Mesendoderm (in vitro differentiated cells): Measurements from ENCODE around the gene GABRD.

Experiments
- DNase-seq: peaks from one replicate; pipeline ENCODE4 v3.0.0; 2013
- H2AK5ac ChIP-seq: 2 replicates; pipeline ENCODE4 v1.6.1; 2013; ENCODE audit warnings: low read length, inconsistent platforms
- H2BK120ac ChIP-seq: 2 replicates; pipeline ENCODE4 v1.6.1; 2013; ENCODE audit warnings: low read depth, mild to moderate bottlenecking, low read length, moderate library complexity, mixed read lengths
- H2BK15ac ChIP-seq: replicated peaks from 2 replicates; pipeline ENCODE4 v1.6.1; 2013; ENCODE audit warnings: low read depth, mild to moderate bottlenecking, moderate library complexity
- H2BK5ac ChIP-seq: 2 replicates; pipeline ENCODE4 v1.6.1; 2013; ENCODE audit warnings: low read length, inconsistent platforms
- H3K18ac ChIP-seq: 2 replicates; pipeline ENCODE4 v1.6.1; 2013; ENCODE audit warnings: mild to moderate bottlenecking, low read length, mixed read lengths
- H3K23ac ChIP-seq: one replicate; pipeline ENCODE4 v1.6.1; 2013; ENCODE audit warnings: low read length
- H3K27ac ChIP-seq: 2 replicates; pipeline ENCODE4 v1.5.1; 2013; ENCODE audit warnings: low read depth, mild to moderate bottlenecking, inconsistent platforms, low read length, moderate library complexity
- H3K27me3 ChIP-seq: 2 replicates; pipeline ENCODE4 v1.6.1; 2013; ENCODE audit warnings: low read length, control low read depth, mild to moderate bottlenecking, inconsistent platforms; ENCODE audit not compliant: insufficient read depth, poor library complexity
- H3K36me3 ChIP-seq: 2 replicates; pipeline ENCODE4 v1.6.1; 2013; ENCODE audit warnings: low read length, inconsistent platforms; ENCODE audit not compliant: control insufficient read depth, insufficient read depth
- H3K4ac ChIP-seq: one replicate; pipeline ENCODE4 v1.6.1; 2013; ENCODE audit warnings: low read depth, mild to moderate bottlenecking, low read length, moderate library complexity
- H3K4me1 ChIP-seq: 2 replicates; pipeline ENCODE4 v1.6.1; 2013; ENCODE audit warnings: low read depth, low read length, inconsistent platforms; ENCODE audit not compliant: control insufficient read depth
- H3K4me2 ChIP-seq: 2 replicates; pipeline ENCODE4 v1.6.1; 2013; ENCODE audit warnings: low read length
- H3K4me3 ChIP-seq: 2 replicates; pipeline ENCODE4 v1.5.1; 2013; ENCODE audit warnings: mild to moderate bottlenecking, low read length
- H3K56ac ChIP-seq: one replicate; pipeline ENCODE4 v1.6.1; 2013; ENCODE audit warnings: low read length
- H3K79me1 ChIP-seq: 2 replicates; pipeline ENCODE4 v1.6.1; 2013; ENCODE audit warnings: low read length, inconsistent platforms
- H3K79me2 ChIP-seq: 2 replicates; pipeline ENCODE4 v1.6.1; 2013; ENCODE audit warnings: mild to moderate bottlenecking, low read length; ENCODE audit not compliant: control insufficient read depth, insufficient read depth
- H3K9ac ChIP-seq: 2 replicates; pipeline ENCODE4 v1.6.1; 2013; ENCODE audit warnings: low read length, inconsistent platforms
- H4K5ac ChIP-seq: one replicate; pipeline ENCODE4 v1.6.1; 2013; ENCODE audit warnings: low read length
- H4K8ac ChIP-seq: one replicate; pipeline ENCODE4 v1.6.1; 2013; ENCODE audit warnings: low read depth, mild to moderate bottlenecking, control low read depth, low read length, moderate library complexity
- WGBS: extraction: QIAGEN DNeasy Blood & Tissue Kit; methylation state at CpG from one replicate; pipeline ENCODE4 v1.1.7; 2013; ENCODE audit warnings: low lambda C conversion rate, missing lambda C conversion rate; ENCODE audit not compliant: insufficient coverage; ENCODE audit errors: extremely low coverage; 5-methylcytosine and 5-hydroxymethylcytosine counted together

GABRD gene

GRCh38 chr1:1972976-1973715 is 46.0 kb upstream of the GABRD start:
- H4K5ac ChIP-seq: no peak overlapping the region
- H3K79me2 ChIP-seq: no peaks in the 10 kb centered on the region
- no CpG with 5 or more reads among the region's 22 CpGs for WGBS

GRCh38 chr1:1973716-1974642 is 45.2 kb upstream of the GABRD start:
- Histone ChIP-seq H3K79me1 (no peaks in the 10 kb centered on the region), H3K27ac (no peak overlapping the region), H4K5ac (no peak overlapping the region), H3K79me2 (no peaks in the 10 kb centered on the region), H3K18ac (no peak overlapping the region), H4K8ac (no peak overlapping the region), H3K23ac (no peak overlapping the region), H2BK15ac (no peak overlapping the region), H3K4me3 (no peak overlapping the region), H3K4me2 (no peak overlapping the region), H2BK120ac (no peak overlapping the region), H3K4me1 (no peaks in the 10 kb centered on the region), H3K4ac (no peak overlapping the region), H3K36me3 (no peaks in the 10 kb centered on the region), H3K56ac (no peak overlapping the region), H3K9ac (no peak overlapping the region), H2AK5ac (no peak overlapping the region), H3K27me3 (no peaks in the 10 kb centered on the region), H2BK5ac (no peak overlapping the region)
- WGBS: no CpG with 5 or more reads among the region's 34 CpGs
- DNase-seq: no peak

More at GRCh38 chr1:1972976-1973715, 46.0 kb upstream of the GABRD start:
- no peak overlapping the region for H2BK15ac ChIP-seq
- no peak overlapping the region for H3K4me2 ChIP-seq
- no peak overlapping the region for H3K18ac ChIP-seq
- H3K9ac ChIP-seq: no peak overlapping the region
- no peak overlapping the region for H3K4ac ChIP-seq
- H3K56ac ChIP-seq: no peak overlapping the region
- no peak overlapping the region for H2BK5ac ChIP-seq
- no peaks in the 10 kb centered on the region for H3K4me1 ChIP-seq
- H3K27me3 ChIP-seq: no peaks in the 10 kb centered on the region
- H4K8ac ChIP-seq: no peak overlapping the region
- no peak overlapping the region for H2BK120ac ChIP-seq
- no peaks in the 10 kb centered on the region for H3K36me3 ChIP-seq
- no peaks in the 10 kb centered on the region for H3K79me1 ChIP-seq
- no peak overlapping the region for H3K23ac ChIP-seq
- DNase-seq: no peak
- no peak overlapping the region for H2AK5ac ChIP-seq
- H3K27ac ChIP-seq: no peak overlapping the region
- H3K4me3 ChIP-seq: no peak overlapping the region

DNA sequence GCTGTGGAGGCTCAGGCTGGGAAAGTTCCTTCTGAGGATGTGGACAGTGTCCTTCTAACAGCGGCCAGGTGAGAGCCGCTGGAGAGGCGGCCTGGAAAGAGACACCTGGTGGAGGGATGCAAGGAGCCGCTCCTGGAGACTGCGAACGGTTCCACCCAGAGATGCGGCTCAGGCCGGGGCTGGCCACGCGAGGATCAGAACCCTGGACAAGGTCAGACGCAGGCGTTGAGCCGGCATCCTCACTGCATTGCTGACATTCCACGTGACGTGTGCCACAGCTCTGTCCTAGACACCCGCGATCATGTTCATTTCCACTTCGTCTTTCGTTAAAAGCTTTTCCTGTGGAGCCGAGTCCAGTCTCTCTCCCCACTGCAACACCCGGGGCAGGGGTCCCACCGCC is 44.3 kb upstream of the GABRD start:
- Histone ChIP-seq H2AK5ac (no peak overlapping the region), H4K8ac (no peak overlapping the region), H3K4me2 (no peak overlapping the region), H3K27me3 (no peaks in the 10 kb centered on the region), H3K79me1 (no peaks in the 10 kb centered on the region), H2BK120ac (no peak overlapping the region), H3K23ac (no peak overlapping the region), H3K36me3 (no peaks in the 10 kb centered on the region), H3K79me2 (no peaks in the 10 kb centered on the region), H3K9ac (no peak overlapping the region), H2BK15ac (no peak overlapping the region), H3K18ac (no peak overlapping the region), H4K5ac (no peak overlapping the region), H3K56ac (no peak overlapping the region), H3K4ac (no peak overlapping the region), H3K27ac (no peak overlapping the region), H2BK5ac (no peak overlapping the region), H3K4me1 (no peaks in the 10 kb centered on the region), H3K4me3 (no peak overlapping the region)
- WGBS: no CpG with 5 or more reads among the region's 22 CpGs
- DNase-seq: peak; percentile 34

DNA sequence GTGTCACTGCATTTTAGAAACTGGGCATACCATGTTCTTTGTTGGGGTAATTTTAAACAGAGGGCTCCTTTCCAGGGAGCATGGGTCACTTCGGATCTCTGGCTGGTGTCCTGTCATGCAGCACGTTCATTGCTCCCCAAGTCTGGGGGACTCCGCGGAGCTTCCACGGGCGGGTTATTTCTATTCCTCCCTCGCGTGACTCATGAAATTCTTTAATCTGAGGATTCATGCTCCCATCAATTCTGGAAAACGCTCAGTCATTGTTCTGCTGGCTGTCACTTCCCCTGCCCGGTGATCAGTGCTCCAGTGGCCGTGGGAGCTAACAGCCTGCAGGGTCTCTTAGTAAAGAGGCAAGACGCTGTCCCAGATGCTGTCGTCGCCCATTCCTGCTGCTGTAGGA is 43.6 kb upstream of the GABRD start:
- H4K5ac ChIP-seq: no peak overlapping the region
- H3K4me1 ChIP-seq: no peaks in the 10 kb centered on the region
- H3K4me3 ChIP-seq: no peak overlapping the region
- H3K79me2 ChIP-seq: no peaks in the 10 kb centered on the region
- no peak overlapping the region for H3K4ac ChIP-seq
- H3K27ac ChIP-seq: no peak overlapping the region
- H2BK5ac ChIP-seq: no peak overlapping the region
- H4K8ac ChIP-seq: no peak overlapping the region
- H2BK15ac ChIP-seq: no peak overlapping the region
- H3K27me3 ChIP-seq: no peaks in the 10 kb centered on the region
- H3K36me3 ChIP-seq: no peaks in the 10 kb centered on the region
- no peak overlapping the region for H3K23ac ChIP-seq
- no peak overlapping the region for H3K9ac ChIP-seq
- H3K79me1 ChIP-seq: no peaks in the 10 kb centered on the region
- H2BK120ac ChIP-seq: no peak overlapping the region
- no peak overlapping the region for H2AK5ac ChIP-seq
- H3K56ac ChIP-seq: no peak overlapping the region
- WGBS: no CpG with 5 or more reads among the region's 14 CpGs
- H3K4me2 ChIP-seq: no peak overlapping the region
- no peak for DNase-seq
- no peak overlapping the region for H3K18ac ChIP-seq

GRCh38 chr1:1976031-1976430 is 43.1 kb upstream of the GABRD start:
- no peak overlapping the region for H3K4me2 ChIP-seq
- no peaks in the 10 kb centered on the region for H3K27me3 ChIP-seq
- H3K4me3 ChIP-seq: no peak overlapping the region
- no peaks in the 10 kb centered on the region for H3K79me1 ChIP-seq
- no peak overlapping the region for H3K23ac ChIP-seq
- H3K4me1 ChIP-seq: no peaks in the 10 kb centered on the region
- H3K79me2 ChIP-seq: no peaks in the 10 kb centered on the region
- WGBS: no CpG with 5 or more reads among the region's 19 CpGs
- no peak overlapping the region for H3K56ac ChIP-seq
- H2BK120ac ChIP-seq: no peak overlapping the region
- H3K18ac ChIP-seq: no peak overlapping the region
- no peak overlapping the region for H3K9ac ChIP-seq
- no peak overlapping the region for H3K27ac ChIP-seq
- no peak overlapping the region for H3K4ac ChIP-seq
- H4K5ac ChIP-seq: no peak overlapping the region
- no peak overlapping the region for H2AK5ac ChIP-seq
- H2BK5ac ChIP-seq: no peak overlapping the region
- H2BK15ac ChIP-seq: no peak overlapping the region
- DNase-seq: no peak
- no peaks in the 10 kb centered on the region for H3K36me3 ChIP-seq
- H4K8ac ChIP-seq: no peak overlapping the region
